ENCODE data around the gene CEMIP2. TPM values are rescaled to one million over a fixed set of nuclear protein-coding genes. Genes with fewer than 3 reads are reported as not detected.
"Not testable (repeated sequence)": the region's sequence is repeated elsewhere in the genome, so short reads cannot be mapped to it uniquely, and the experiment has no call there.

The CEMIP2 gene
- total and polyA plus RNA-seq, 4 donors = 37.3 to 150 (median 89.9) TPM

GRCh38 chr9:71664566-71664965 lies 103.7 kb downstream of the CEMIP2 start:
- TF ChIP-seq CTCF (IDR thresholded peaks at IDR 0.05; ENCODE audit: control extremely low read depth, extremely low read depth) = no peak
- DNase-seq (no peak), ATAC-seq (ENCODE audit: insufficient read depth, low FRiP score) (no peak)
- Histone ChIP-seq H3K4me1 (ENCODE audit: control insufficient read depth in 5 of 5, insufficient read depth in 5 of 5, low read length in 5 of 5) (peaks cover 0 to 31% (median 8%) of the 10 kb centered on the region in 5 donors), H3K27me3 (ENCODE audit: control insufficient read depth in 3 of 3, insufficient read depth in 3 of 3, low read length in 2 of 3) (no peaks in the 10 kb centered on the region), H3K9me3 (ENCODE audit: control insufficient read depth in 4 of 4, insufficient read depth in 3 of 4, low read length in 3 of 4) (no peaks in the 10 kb centered on the region), H3K36me3 (ENCODE audit: control insufficient read depth in 4 of 4, insufficient read depth in 4 of 4, low read length in 4 of 4) (no peaks in the 10 kb centered on the region), H3K4me3 (no peak overlapping the region), H3K9ac (ENCODE audit: insufficient read depth in 1 of 2, low read length in 2 of 2) (no peak overlapping the region), H3K27ac (ENCODE audit: low read depth in 1 of 2, low read length in 1 of 2) (no peak overlapping the region)
- 51 to 54% methylated on average over 3 of the region's 3 CpGs for WGBS, 2 donors

- no peak overlapping the region for H3K9ac ChIP-seq (ENCODE audit: insufficient read depth in 1 of 2, low read length in 2 of 2)
- no peak overlapping the region for H3K27ac ChIP-seq (ENCODE audit: low read depth in 1 of 2, low read length in 1 of 2)
- no peaks in the 10 kb centered on the region for H3K27me3 ChIP-seq (ENCODE audit: control insufficient read depth in 3 of 3, insufficient read depth in 3 of 3, low read length in 2 of 3)
- H3K36me3 ChIP-seq (ENCODE audit: control insufficient read depth in 4 of 4, insufficient read depth in 4 of 4, low read length in 4 of 4) = no peaks in the 10 kb centered on the region
- no peak for TF ChIP-seq CTCF (IDR thresholded peaks at IDR 0.05; ENCODE audit: control extremely low read depth, extremely low read depth)
- peaks cover 0 to 30% (median 8%) of the 10 kb centered on the region in 5 donors for H3K4me1 ChIP-seq (ENCODE audit: control insufficient read depth in 5 of 5, insufficient read depth in 5 of 5, low read length in 5 of 5)
- DNase-seq (peak in 1 of 3 donors; percentile 26), ATAC-seq (ENCODE audit: insufficient read depth, low FRiP score) (no peak)
- H3K9me3 ChIP-seq (ENCODE audit: control insufficient read depth in 4 of 4, insufficient read depth in 3 of 4, low read length in 3 of 4) = no peaks in the 10 kb centered on the region
- H3K4me3 ChIP-seq = no peak overlapping the region
- 71 to 83% methylated on average over 4 of the region's 4 CpGs for WGBS, 2 donors
These were observed 104.3 kb downstream of the CEMIP2 start for GRCh38 chr9:71663931-71664459.

- Histone ChIP-seq H3K27ac (ENCODE audit: low read depth in 1 of 2, low read length in 1 of 2) (peak overlapping the region in 1 of 2 donors; percentile 17), H3K9me3 (ENCODE audit: control insufficient read depth in 4 of 4, insufficient read depth in 3 of 4, low read length in 3 of 4) (no peaks in the 10 kb centered on the region), H3K9ac (ENCODE audit: insufficient read depth in 1 of 2, low read length in 2 of 2) (no peak overlapping the region), H3K27me3 (ENCODE audit: control insufficient read depth in 3 of 3, insufficient read depth in 3 of 3, low read length in 2 of 3) (no peaks in the 10 kb centered on the region), H3K4me3 (no peak overlapping the region), H3K4me1 (ENCODE audit: control insufficient read depth in 5 of 5, insufficient read depth in 5 of 5, low read length in 5 of 5) (peaks cover 0 to 30% (median 8%) of the 10 kb centered on the region in 5 donors), H3K36me3 (ENCODE audit: control insufficient read depth in 4 of 4, insufficient read depth in 4 of 4, low read length in 4 of 4) (no peaks in the 10 kb centered on the region)
- DNase-seq = peak in 2 of 3 donors; percentile 67 to 69
- no peak for TF ChIP-seq CTCF (IDR thresholded peaks at IDR 0.05; ENCODE audit: control extremely low read depth, extremely low read depth)
- 41 to 46% methylated on average over 2 of the region's 2 CpGs for WGBS, 2 donors
- ATAC-seq (ENCODE audit: insufficient read depth, low FRiP score) = no peak
These were observed 105.1 kb downstream of the CEMIP2 start for GRCh38 chr9:71663216-71663615.

- peak; percentile 54 to 93 (median 89) for DNase-seq
- no peaks in the 10 kb centered on the region for H3K36me3 ChIP-seq (ENCODE audit: control insufficient read depth in 4 of 4, insufficient read depth in 4 of 4, low read length in 4 of 4)
- H3K27me3 ChIP-seq (ENCODE audit: control insufficient read depth in 3 of 3, insufficient read depth in 3 of 3, low read length in 2 of 3) = no peaks in the 10 kb centered on the region
- no peak overlapping the region for H3K27ac ChIP-seq (ENCODE audit: low read depth in 1 of 2, low read length in 1 of 2)
- H3K4me1 ChIP-seq (ENCODE audit: control insufficient read depth in 5 of 5, insufficient read depth in 5 of 5, low read length in 5 of 5) = peaks cover 0 to 30% (median 8%) of the 10 kb centered on the region in 5 donors
- H3K9ac ChIP-seq (ENCODE audit: insufficient read depth in 1 of 2, low read length in 2 of 2) = no peak overlapping the region
- no peak for ATAC-seq (ENCODE audit: insufficient read depth, low FRiP score)
- no peak for TF ChIP-seq CTCF (IDR thresholded peaks at IDR 0.05; ENCODE audit: control extremely low read depth, extremely low read depth)
- 70 to 77% methylated on average over 3 of the region's 3 CpGs for WGBS, 2 donors
- no peak overlapping the region for H3K4me3 ChIP-seq
- no peaks in the 10 kb centered on the region for H3K9me3 ChIP-seq (ENCODE audit: control insufficient read depth in 4 of 4, insufficient read depth in 3 of 4, low read length in 3 of 4)
These were observed 106.2 kb downstream of the CEMIP2 start for GRCh38 chr9:71662082-71662481.

GRCh38 chr9:71657276-71657675 lies 111.0 kb downstream of the CEMIP2 start:
- H3K4me3 ChIP-seq; H3K4me1 ChIP-seq (ENCODE audit: control insufficient read depth in 5 of 5, insufficient read depth in 5 of 5, low read length in 5 of 5); H3K27me3 ChIP-seq (ENCODE audit: control insufficient read depth in 3 of 3, insufficient read depth in 3 of 3, low read length in 2 of 3); H3K9ac ChIP-seq (ENCODE audit: insufficient read depth in 1 of 2, low read length in 2 of 2); H3K27ac ChIP-seq (ENCODE audit: low read depth in 1 of 2, low read length in 1 of 2); H3K36me3 ChIP-seq (ENCODE audit: control insufficient read depth in 4 of 4, insufficient read depth in 4 of 4, low read length in 4 of 4); ATAC-seq (ENCODE audit: insufficient read depth, low FRiP score); H3K9me3 ChIP-seq (ENCODE audit: control insufficient read depth in 4 of 4, insufficient read depth in 3 of 4, low read length in 3 of 4); DNase-seq: not testable (repeated sequence)
- WGBS, 2 donors = 85 to 92% methylated on average over 4 of the region's 4 CpGs
